HUES48 (cell line): ENCODE data around the gene MACROD2.
A peak's percentile ranks its signal among the peaks of the same experiment; 100 is the strongest.

ENCODE experiments used
- H3K27ac ChIP-seq: one replicate; pipeline ENCODE4 v1.7.0; 2013; ENCODE audit warnings: low read depth, low read length, inconsistent platforms
- H3K27me3 ChIP-seq: 2 replicates; pipeline ENCODE4 v1.6.1; 2013; ENCODE audit warnings: mild to moderate bottlenecking, low read length; ENCODE audit not compliant: control insufficient read depth, insufficient read depth
- H3K36me3 ChIP-seq: 2 replicates; pipeline ENCODE4 v1.6.1; 2013; ENCODE audit warnings: low read length; ENCODE audit not compliant: control insufficient read depth, insufficient read depth
- H3K4me1 ChIP-seq: 2 replicates; pipeline ENCODE4 v1.6.1; 2013; ENCODE audit warnings: mild to moderate bottlenecking, low read length; ENCODE audit not compliant: control insufficient read depth, insufficient read depth
- H3K4me3 ChIP-seq: 2 replicates; pipeline ENCODE4 v1.5.1; 2013; ENCODE audit warnings: mild to moderate bottlenecking, low read depth, low read length
- H3K9ac ChIP-seq: 2 replicates; pipeline ENCODE4 v1.6.1; 2013; ENCODE audit warnings: mild to moderate bottlenecking, low read depth, low read length, moderate library complexity
- H3K9me3 ChIP-seq: 2 replicates; pipeline ENCODE4 v1.6.1; 2013; ENCODE audit warnings: low read length; ENCODE audit not compliant: control insufficient read depth, insufficient read depth

Gene MACROD2

GRCh38 chr20:14295770-14296309, 300.5 kb downstream of the MACROD2 start:
- no peaks in the 10 kb centered on the region for H3K4me1 ChIP-seq
- no peaks in the 10 kb centered on the region for H3K27me3 ChIP-seq
- no peak overlapping the region for H3K9ac ChIP-seq
- no peaks in the 10 kb centered on the region for H3K9me3 ChIP-seq
- H3K36me3 ChIP-seq, result no peaks in the 10 kb centered on the region
- H3K4me3 ChIP-seq, result no peak overlapping the region
- no peak overlapping the region for H3K27ac ChIP-seq

- Histone ChIP-seq H3K27me3 (no peaks in the 10 kb centered on the region), H3K27ac (no peak overlapping the region), H3K9ac (no peak overlapping the region), H3K4me3 (no peak overlapping the region), H3K9me3 (no peaks in the 10 kb centered on the region), H3K4me1 (no peaks in the 10 kb centered on the region; the same call in 1 of the 2 replicates), H3K36me3 (no peaks in the 10 kb centered on the region)
These were observed 304.5 kb downstream of the MACROD2 start for GRCh38 chr20:14299831-14300230.

GRCh38 chr20:14303106-14303505, 307.8 kb downstream of the MACROD2 start:
- Histone ChIP-seq H3K27me3 (no peaks in the 10 kb centered on the region), H3K36me3 (no peaks in the 10 kb centered on the region), H3K4me3 (no peak overlapping the region), H3K9ac (no peak overlapping the region), H3K27ac (no peak overlapping the region), H3K4me1 (no peaks in the 10 kb centered on the region; the same call in 1 of the 2 replicates), H3K9me3 (no peaks in the 10 kb centered on the region)

- Histone ChIP-seq H3K9me3 (no peaks in the 10 kb centered on the region), H3K4me1 (no peaks in the 10 kb centered on the region; the same call in 1 of the 2 replicates), H3K9ac (no peak overlapping the region), H3K36me3 (no peaks in the 10 kb centered on the region), H3K4me3 (no peak overlapping the region), H3K27me3 (no peaks in the 10 kb centered on the region), H3K27ac (no peak overlapping the region)
These were observed 308.3 kb downstream of the MACROD2 start for GRCh38 chr20:14303651-14304050.

DNA sequence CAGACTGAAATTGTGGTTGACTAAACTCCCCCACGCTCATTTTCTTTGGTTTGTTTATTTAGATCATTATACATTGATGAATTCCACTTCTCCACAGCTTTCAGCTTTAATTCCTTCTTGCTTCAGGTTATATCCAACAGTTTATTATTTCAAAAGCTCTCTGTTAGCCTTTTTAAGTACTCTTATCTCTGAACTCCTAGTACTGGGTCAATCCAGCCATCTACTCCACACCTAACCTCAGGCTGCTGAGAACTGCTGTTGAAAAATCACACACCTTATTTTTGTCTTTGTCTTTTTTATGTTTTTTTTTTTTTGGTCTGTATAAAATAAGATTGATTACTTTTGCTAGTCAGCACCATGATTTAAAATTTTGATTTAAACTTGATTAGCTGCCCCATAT, 309.2 kb downstream of the MACROD2 start:
- no peaks in the 10 kb centered on the region for H3K36me3 ChIP-seq
- H3K4me1 ChIP-seq, result no peaks in the 10 kb centered on the region; the same call in 1 of the 2 replicates
- no peak overlapping the region for H3K9ac ChIP-seq
- no peak overlapping the region for H3K27ac ChIP-seq
- H3K27me3 ChIP-seq, result no peaks in the 10 kb centered on the region
- no peak overlapping the region for H3K4me3 ChIP-seq
- H3K9me3 ChIP-seq, result no peaks in the 10 kb centered on the region

GRCh38 chr20:14307956-14308355, 312.6 kb downstream of the MACROD2 start:
- Histone ChIP-seq H3K4me1 (no peaks in the 10 kb centered on the region; the same call in 1 of the 2 replicates), H3K27me3 (no peaks in the 10 kb centered on the region), H3K4me3 (no peak overlapping the region), H3K27ac (no peak overlapping the region), H3K9me3 (no peaks in the 10 kb centered on the region), H3K9ac (no peak overlapping the region), H3K36me3 (no peaks in the 10 kb centered on the region)

- Histone ChIP-seq H3K36me3 (no peaks in the 10 kb centered on the region), H3K27me3 (no peaks in the 10 kb centered on the region), H3K9ac (no peak overlapping the region), H3K4me3 (no peak overlapping the region), H3K9me3 (no peaks in the 10 kb centered on the region), H3K4me1 (peaks cover 9% of the 10 kb centered on the region; the same call in 1 of the 2 replicates), H3K27ac (no peak overlapping the region)
These were observed 315.8 kb downstream of the MACROD2 start for GRCh38 chr20:14310977-14311627.

DNA sequence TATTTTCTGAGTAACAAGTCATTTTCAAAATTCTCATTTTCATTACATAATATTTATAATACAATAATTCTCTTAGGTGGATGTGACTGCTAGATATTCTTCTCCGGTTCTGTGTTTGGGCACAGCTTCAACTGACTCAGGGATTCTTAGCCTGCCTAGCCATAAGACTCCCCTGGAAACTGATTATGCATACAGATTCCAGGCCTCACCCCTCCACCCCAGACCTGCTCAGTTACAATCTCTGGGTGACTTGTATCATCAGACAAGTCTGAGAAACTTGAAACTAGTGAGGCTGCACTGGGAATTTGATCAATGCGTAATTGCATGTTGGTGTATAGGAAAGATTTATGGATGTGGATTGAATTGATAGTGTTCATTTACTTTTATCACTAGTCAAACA, 316.7 kb downstream of the MACROD2 start:
- no peaks in the 10 kb centered on the region for H3K27me3 ChIP-seq
- H3K9ac ChIP-seq, result no peak overlapping the region
- no peak overlapping the region for H3K4me3 ChIP-seq
- H3K27ac ChIP-seq, result no peak overlapping the region
- peaks cover 9% of the 10 kb centered on the region; the same call in 1 of the 2 replicates for H3K4me1 ChIP-seq
- H3K9me3 ChIP-seq, result no peaks in the 10 kb centered on the region
- no peaks in the 10 kb centered on the region for H3K36me3 ChIP-seq

DNA sequence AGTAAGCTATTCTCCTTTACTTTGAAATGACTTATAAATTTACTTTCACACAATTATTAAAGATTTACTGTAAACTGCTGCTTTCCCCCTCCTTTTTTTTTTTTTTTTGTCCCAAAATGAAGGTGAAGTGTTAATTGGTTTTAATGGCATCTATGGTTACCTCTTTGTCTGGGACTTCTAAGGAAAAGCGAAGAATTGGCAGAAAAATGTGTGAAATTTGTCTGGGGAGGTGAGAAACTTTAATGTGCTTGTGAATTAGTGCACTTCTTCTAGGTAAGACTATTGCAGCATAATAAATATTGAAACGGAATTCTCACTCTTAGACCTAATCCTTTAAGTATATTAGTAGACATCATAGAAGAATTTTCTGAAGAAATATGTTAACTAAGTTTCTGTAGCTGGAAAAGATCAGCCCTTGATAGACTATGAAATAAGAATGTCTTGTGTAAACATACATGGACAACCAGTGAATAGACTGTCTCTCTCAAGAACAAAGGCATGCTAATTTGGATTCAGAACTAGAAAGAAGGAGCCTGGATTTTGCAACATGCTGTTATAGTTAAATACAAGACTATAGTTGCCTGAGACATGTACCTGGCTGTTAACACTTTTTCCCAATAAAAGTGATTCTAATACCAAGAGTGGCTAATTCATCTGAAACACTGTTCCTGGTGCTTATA, 318.2 kb downstream of the MACROD2 start:
- Histone ChIP-seq H3K27me3 (no peaks in the 10 kb centered on the region), H3K36me3 (no peaks in the 10 kb centered on the region), H3K4me1 (peaks cover 9% of the 10 kb centered on the region; the same call in 1 of the 2 replicates), H3K27ac (no peak overlapping the region), H3K9ac (no peak overlapping the region), H3K4me3 (no peak overlapping the region), H3K9me3 (no peaks in the 10 kb centered on the region)

DNA sequence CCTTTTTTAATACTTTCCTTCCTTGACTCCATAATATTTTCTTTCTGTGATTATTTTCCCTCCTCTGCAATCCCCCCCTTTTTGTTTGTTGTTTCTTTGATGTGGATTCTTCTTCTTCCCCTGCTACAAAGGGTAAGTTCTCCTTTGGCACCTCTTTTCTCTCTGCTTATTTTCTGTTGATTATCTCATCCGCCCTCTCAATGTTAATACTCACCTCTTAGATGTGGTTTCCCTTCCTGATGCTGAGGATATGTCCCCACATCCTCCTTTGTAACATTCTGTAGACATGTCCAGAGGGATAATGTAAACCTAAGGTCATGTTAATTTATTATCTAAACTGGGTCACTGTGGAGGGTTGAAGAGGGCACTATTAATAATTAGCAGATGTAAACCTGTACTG, 324.4 kb downstream of the MACROD2 start:
- Histone ChIP-seq H3K27me3 (no peaks in the 10 kb centered on the region), H3K9me3 (no peaks in the 10 kb centered on the region), H3K36me3 (no peaks in the 10 kb centered on the region), H3K4me1 (no peaks in the 10 kb centered on the region), H3K27ac (no peak overlapping the region), H3K4me3 (no peak overlapping the region), H3K9ac (no peak overlapping the region)

- H3K27me3 ChIP-seq, result peaks cover 6% of the 10 kb centered on the region; the same call in 1 of the 2 replicates
- no peak overlapping the region for H3K9ac ChIP-seq
- H3K4me1 ChIP-seq, result peaks cover 39% of the 10 kb centered on the region
- H3K36me3 ChIP-seq, result no peaks in the 10 kb centered on the region
- H3K4me3 ChIP-seq, result 0 out of 2 replicates have a peak overlapping the region, but pooled peaks have one; percentile 2
- H3K9me3 ChIP-seq, result no peaks in the 10 kb centered on the region
- peak overlapping the region; percentile 2 for H3K27ac ChIP-seq
These were observed 336.3 kb downstream of the MACROD2 start for GRCh38 chr20:14331646-14332045.
